H9 (cell line): Measurements from ENCODE around the gene RCAN2. TPM values are rescaled to one million over a fixed set of nuclear protein-coding genes. Genes with fewer than 3 reads are reported as not detected.

Experiments used
- DNase-seq: peaks from one replicate; pipeline ENCODE4 v3.0.0-alpha.2; 2017
- H2AFZ ChIP-seq: one replicate; pipeline ENCODE4 v1.6.1; 2013; ENCODE audit warnings: mild to moderate bottlenecking, low read length, control low read depth, moderate library complexity
- H2AK5ac ChIP-seq: 2 replicates; pipeline ENCODE4 v1.6.1; 2013; ENCODE audit warnings: low read length, control low read depth, mixed read lengths; ENCODE audit not compliant: insufficient read length
- H2BK120ac ChIP-seq: one replicate; pipeline ENCODE4 v1.6.1; 2013; ENCODE audit warnings: low read depth, mild to moderate bottlenecking, low read length, control low read depth, inconsistent platforms; ENCODE audit not compliant: poor library complexity, severe bottlenecking
- H2BK12ac ChIP-seq: 2 replicates; pipeline ENCODE4 v1.6.1; 2013; ENCODE audit warnings: low read length, control low read depth, mixed read lengths, low read depth; ENCODE audit not compliant: insufficient read length
- H2BK15ac ChIP-seq: 2 replicates; pipeline ENCODE4 v1.6.1; 2013; ENCODE audit warnings: low read depth, low read length, control low read depth
- H2BK20ac ChIP-seq: one replicate; pipeline ENCODE4 v1.6.1; 2013; ENCODE audit warnings: low read depth, mild to moderate bottlenecking, low read length, control low read depth, inconsistent platforms; ENCODE audit not compliant: poor library complexity, severe bottlenecking
- H2BK5ac ChIP-seq: 2 replicates; pipeline ENCODE4 v1.6.1; 2013; ENCODE audit warnings: low read length, control low read depth, mixed read lengths; ENCODE audit not compliant: insufficient read length
- H3K14ac ChIP-seq: 2 replicates; pipeline ENCODE4 v1.6.1; 2013; ENCODE audit warnings: low read length, control low read depth; ENCODE audit not compliant: insufficient read depth
- H3K18ac ChIP-seq: 2 replicates; pipeline ENCODE4 v1.6.1; 2013; ENCODE audit warnings: low read depth, mild to moderate bottlenecking, mixed read lengths, low read length, control low read depth; ENCODE audit not compliant: insufficient read length
- H3K23ac ChIP-seq: 2 replicates; pipeline ENCODE4 v1.6.1; 2013; ENCODE audit warnings: low read length, control low read depth, mixed read lengths, low read depth; ENCODE audit not compliant: insufficient read length
- H3K23me2 ChIP-seq: 2 replicates; pipeline ENCODE4 v1.6.1; 2013; ENCODE audit warnings: low read depth, mild to moderate bottlenecking, mixed read lengths, low read length, control low read depth; ENCODE audit not compliant: insufficient read length, poor library complexity, severe bottlenecking
- H3K27ac ChIP-seq: 2 replicates; pipeline ENCODE4 v1.5.1; 2013; ENCODE audit warnings: low read length, control low read depth, mixed read lengths, low read depth; ENCODE audit not compliant: insufficient read length
- H3K27me3 ChIP-seq: 2 replicates; pipeline ENCODE4 v1.6.1; 2013; ENCODE audit warnings: low read length, control low read depth, inconsistent platforms; ENCODE audit not compliant: insufficient read depth
- H3K4ac ChIP-seq: 2 replicates; pipeline ENCODE4 v1.6.1; 2013; ENCODE audit warnings: low read depth, mild to moderate bottlenecking, control low read depth, inconsistent platforms, low read length, moderate library complexity
- H3K4me1 ChIP-seq: 2 replicates; pipeline ENCODE4 v1.6.1; 2013; ENCODE audit warnings: low read length, control low read depth, inconsistent platforms; ENCODE audit not compliant: insufficient read depth
- H3K4me2 ChIP-seq: 2 replicates; pipeline ENCODE4 v1.6.1; 2013; ENCODE audit warnings: low read length, control low read depth, mixed read lengths; ENCODE audit not compliant: insufficient read length, insufficient read depth
- H3K56ac ChIP-seq: 2 replicates; pipeline ENCODE4 v1.6.1; 2013; ENCODE audit warnings: low read depth, mild to moderate bottlenecking, mixed read lengths, low read length, control low read depth; ENCODE audit not compliant: insufficient read length
- H3K79me1 ChIP-seq: 2 replicates; pipeline ENCODE4 v1.6.1; 2013; ENCODE audit warnings: low read depth, mild to moderate bottlenecking, moderate library complexity, low read length, control low read depth, inconsistent platforms; ENCODE audit not compliant: insufficient read depth, poor library complexity, severe bottlenecking
- H3K79me2 ChIP-seq: 2 replicates; pipeline ENCODE4 v1.6.1; 2013; ENCODE audit warnings: low read length, control low read depth, inconsistent platforms; ENCODE audit not compliant: insufficient read depth
- H3K9ac ChIP-seq: 2 replicates; pipeline ENCODE4 v1.6.1; 2013; ENCODE audit warnings: low read length, control low read depth, mixed read lengths; ENCODE audit not compliant: insufficient read length; ENCODE audit errors: extremely low read depth
- H3K9me3 ChIP-seq: one replicate; pipeline ENCODE4 v1.6.1; 2013; ENCODE audit warnings: low read depth, low read length, inconsistent platforms; ENCODE audit not compliant: control insufficient read depth
- H3T11ph ChIP-seq: one replicate; pipeline ENCODE4 v1.6.1; 2013; ENCODE audit warnings: mild to moderate bottlenecking, low read length, control low read depth, inconsistent platforms
- H4K20me1 ChIP-seq: one replicate; pipeline ENCODE4 v1.6.1; 2013; ENCODE audit not compliant: control insufficient read depth, insufficient read length, insufficient read depth
- H4K5ac ChIP-seq: 2 replicates; pipeline ENCODE4 v1.6.1; 2013; ENCODE audit warnings: low read depth, mild to moderate bottlenecking, mixed read lengths, low read length, control low read depth; ENCODE audit not compliant: insufficient read length
- H4K8ac ChIP-seq: replicated peaks from 2 replicates; pipeline ENCODE4 v1.6.1; 2013; ENCODE audit warnings: low read length, control low read depth, mixed read lengths, low read depth; ENCODE audit not compliant: insufficient read length
- H4K91ac ChIP-seq: 2 replicates; pipeline ENCODE4 v1.6.1; 2013; ENCODE audit warnings: low read depth, mild to moderate bottlenecking, moderate library complexity, mixed read lengths, low read length, control low read depth; ENCODE audit not compliant: insufficient read length
- H3K27ac Mint-ChIP-seq, 3 experiments: 2 replicates in 2 of 3; 3 replicates in 1 of 3; pipeline ENCODE4 v1.8.0; 2020 to 2021; ENCODE audit warnings: mixed read lengths in 3 of 3, mild to moderate bottlenecking in 1 of 3, moderate library complexity in 1 of 3
- H3K27me3 Mint-ChIP-seq: 2 replicates; pipeline ENCODE4 v1.8.0; 2021; ENCODE audit warnings: low read depth, mild to moderate bottlenecking, moderate library complexity, mixed read lengths
- H3K36me3 Mint-ChIP-seq, 3 experiments: 2 replicates in 2 of 3; 3 replicates in 1 of 3; pipeline ENCODE4 v1.8.0; 2020 to 2021; ENCODE audit warnings: low read depth in 3 of 3, mixed read lengths in 3 of 3; ENCODE audit not compliant: insufficient read depth in 1 of 3
- H3K4me1 Mint-ChIP-seq, 2 experiments: 2 replicates each; pipeline ENCODE4 v1.8.0; 2020; ENCODE audit warnings: mixed read lengths in 2 of 2
- H3K4me3 Mint-ChIP-seq, 2 experiments: 2 replicates in 1 of 2; 3 replicates in 1 of 2; pipeline ENCODE4 v1.8.0; 2020 to 2021; ENCODE audit warnings: mild to moderate bottlenecking in 2 of 2, mixed read lengths in 2 of 2, moderate library complexity in 1 of 2
- H3K9me3 Mint-ChIP-seq, 2 experiments: 2 replicates in 1 of 2; 3 replicates in 1 of 2; pipeline ENCODE4 v1.8.0; 2020; ENCODE audit warnings: mild to moderate bottlenecking in 2 of 2, mixed read lengths in 2 of 2, moderate library complexity in 1 of 2
- CTCF ChIP-seq: fragments of 200-600 bp; sonication (generic); conservative IDR thresholded peaks from 3 replicates; pipeline ENCODE4 v1.8.0; 2021; ENCODE audit warnings: antibody characterized with exemption, mild to moderate bottlenecking
- WGBS: extraction: QIAGEN DNeasy Blood & Tissue Kit; methylation state at CpG from one replicate; pipeline ENCODE4 v1.1.7; 2013; ENCODE audit warnings: missing lambda C conversion rate, low lambda C conversion rate, mixed read lengths; ENCODE audit not compliant: insufficient read length; ENCODE audit errors: extremely low coverage; 5-methylcytosine and 5-hydroxymethylcytosine counted together
- total RNA-seq: library from RNA; stranded (reverse); gene quantifications from 2 replicates; pipeline ENCODE4 v1.2.1, GENCODE V29; 2021

RCAN2 gene
- total RNA-seq, 1 experiment from 2014 or later: 3.0 TPM

- Mint-ChIP-seq H3K27ac (no peak overlapping the region), H3K9me3 (peaks cover 1 to 2% of the 10 kb centered on the region in 2 experiments; a peak in 2 of 5 replicates), H3K27me3 (no peaks in the 10 kb centered on the region), H3K4me3 (no peak overlapping the region), H3K36me3 (peaks cover 1 to 3% (median 1%) of the 10 kb centered on the region in 3 experiments; a peak in 4 of 7 replicates), H3K4me1 (peaks cover 8% of the 10 kb centered on the region in 2 experiments)
- H3K9ac ChIP-seq: no peak overlapping the region
- no peak overlapping the region for H3K23ac ChIP-seq
- H4K20me1 ChIP-seq: no peaks in the 10 kb centered on the region
- H3K79me1 ChIP-seq: no peaks in the 10 kb centered on the region
- no peak overlapping the region for H3K27ac ChIP-seq
- H3T11ph ChIP-seq: no peak overlapping the region
- H2BK120ac ChIP-seq: no peak overlapping the region
- H3K18ac ChIP-seq: no peak overlapping the region
- no peaks in the 10 kb centered on the region for H3K23me2 ChIP-seq
- no peak overlapping the region for H3K4ac ChIP-seq
- H3K14ac ChIP-seq: no peak overlapping the region
- no peak overlapping the region for H2AFZ ChIP-seq
- H3K27me3 ChIP-seq: no peaks in the 10 kb centered on the region
- DNase-seq: no peak
- TF ChIP-seq CTCF: no peak
- H3K56ac ChIP-seq: no peak overlapping the region
- no peak overlapping the region for H4K5ac ChIP-seq
- no peaks in the 10 kb centered on the region for H3K9me3 ChIP-seq
- no peak overlapping the region for H2BK5ac ChIP-seq
- H2BK12ac ChIP-seq: no peak overlapping the region
- H2BK15ac ChIP-seq: no peak overlapping the region
- H2AK5ac ChIP-seq: no peak overlapping the region
- no peaks in the 10 kb centered on the region for H3K4me1 ChIP-seq
- H3K79me2 ChIP-seq: no peaks in the 10 kb centered on the region
- H3K4me2 ChIP-seq: no peak overlapping the region
- H2BK20ac ChIP-seq: no peak overlapping the region
- H4K8ac ChIP-seq: no peak overlapping the region
- no CpG with 5 or more reads among the region's 4 CpGs for WGBS
- no peak overlapping the region for H4K91ac ChIP-seq
These were observed 53.0 kb downstream of the RCAN2 start for GRCh38 chr6:46438245-46438644.
